Lung (tissue), 12 donors: ENCODE data around the gene HACD1. TPM values are rescaled to one million over a fixed set of nuclear protein-coding genes. Genes with fewer than 3 reads are reported as not detected.
"Not testable (repeated sequence)": the region's sequence is repeated elsewhere in the genome, so short reads cannot be mapped to it uniquely, and the experiment has no call there.

Experiments
- ATAC-seq: fragments of 200-7000 bp; cut with Tn5 transposase; one replicate; pipeline ENCODE4 v1.9.1; 2020; ENCODE audit warnings: moderate number of reproducible peaks; ENCODE audit not compliant: insufficient read depth, low FRiP score
- DNase-seq, 3 donors: peaks; one replicate each; pipeline ENCODE4 v3.0.0-alpha.2; 2013 to 2017
- H3K27ac ChIP-seq, 2 donors: one replicate each; pipeline ENCODE4 v1.5.1; 2013; ENCODE audit warnings: mild to moderate bottlenecking in 2 of 2, moderate library complexity in 2 of 2, control low read depth in 1 of 2, inconsistent platforms in 1 of 2, low read depth in 1 of 2, low read length in 1 of 2
- H3K27me3 ChIP-seq, 3 donors: one replicate each; pipeline ENCODE4 v1.5.1; 2013; ENCODE audit warnings: low read length in 2 of 3; ENCODE audit not compliant: control insufficient read depth in 3 of 3, insufficient read depth in 3 of 3
- H3K36me3 ChIP-seq, 4 donors: one replicate each; pipeline ENCODE4 v1.5.1; 2013; ENCODE audit warnings: low read length in 4 of 4, mild to moderate bottlenecking in 1 of 4, moderate library complexity in 1 of 4; ENCODE audit not compliant: control insufficient read depth in 4 of 4, insufficient read depth in 4 of 4
- H3K4me1 ChIP-seq, 5 donors: one replicate each; pipeline ENCODE4 v1.5.1; 2013; ENCODE audit warnings: low read length in 5 of 5, mild to moderate bottlenecking in 2 of 5, moderate library complexity in 1 of 5; ENCODE audit not compliant: control insufficient read depth in 5 of 5, insufficient read depth in 5 of 5
- H3K4me3 ChIP-seq: one replicate; pipeline ENCODE4 v1.5.1; 2013; ENCODE audit warnings: mild to moderate bottlenecking, control low read depth, moderate library complexity
- H3K9ac ChIP-seq, 2 donors: one replicate each; pipeline ENCODE4 v1.5.1; 2013; ENCODE audit warnings: low read length in 2 of 2, control low read depth in 1 of 2; ENCODE audit not compliant: insufficient read depth in 1 of 2
- H3K9me3 ChIP-seq, 4 donors: one replicate each; pipeline ENCODE4 v1.5.1; 2013; ENCODE audit warnings: low read length in 3 of 4, mild to moderate bottlenecking in 1 of 4, moderate library complexity in 1 of 4; ENCODE audit not compliant: control insufficient read depth in 4 of 4, insufficient read depth in 3 of 4
- WGBS, 2 donors: extraction: QIAGEN DNeasy Blood & Tissue Kit; methylation state at CpG; one replicate each; pipeline ENCODE4 v1.1.7; 2013; 5-methylcytosine and 5-hydroxymethylcytosine counted together
- polyA plus RNA-seq, 2 donors: library from polyadenylated mRNA; stranded (reverse); fragments of 200-250 nt; gene quantifications; one replicate each; pipeline ENCODE4 v1.2.1, GENCODE V29; 2013
- total RNA-seq, 2 donors: library from RNA; depleted of rRNA in 1 of 2; stranded (reverse); fragments of >200 nt in 1 of 2; gene quantifications; one replicate each; pipeline ENCODE4 v1.2.1, GENCODE V29; 2014 to 2021
- TF ChIP-seq, protein P1 (sequence below): IDR thresholded peaks from 2 replicates; pipeline ENCODE4 v1.5.1; 2012; ENCODE audit warnings: mild to moderate bottlenecking; ENCODE audit errors: control extremely low read depth, extremely low read depth
- donor health status: control.
- donor health status: control.
- donor health status: Bipolar disorder and iron deficiency.
- donor health status: healthy.
- donor health status: DM: yes; HTN: yes; CAD: no.

Gene HACD1
- total and polyA plus RNA-seq, 4 donors, result 11.5 to 49.2 (median 24.3) TPM

DNA sequence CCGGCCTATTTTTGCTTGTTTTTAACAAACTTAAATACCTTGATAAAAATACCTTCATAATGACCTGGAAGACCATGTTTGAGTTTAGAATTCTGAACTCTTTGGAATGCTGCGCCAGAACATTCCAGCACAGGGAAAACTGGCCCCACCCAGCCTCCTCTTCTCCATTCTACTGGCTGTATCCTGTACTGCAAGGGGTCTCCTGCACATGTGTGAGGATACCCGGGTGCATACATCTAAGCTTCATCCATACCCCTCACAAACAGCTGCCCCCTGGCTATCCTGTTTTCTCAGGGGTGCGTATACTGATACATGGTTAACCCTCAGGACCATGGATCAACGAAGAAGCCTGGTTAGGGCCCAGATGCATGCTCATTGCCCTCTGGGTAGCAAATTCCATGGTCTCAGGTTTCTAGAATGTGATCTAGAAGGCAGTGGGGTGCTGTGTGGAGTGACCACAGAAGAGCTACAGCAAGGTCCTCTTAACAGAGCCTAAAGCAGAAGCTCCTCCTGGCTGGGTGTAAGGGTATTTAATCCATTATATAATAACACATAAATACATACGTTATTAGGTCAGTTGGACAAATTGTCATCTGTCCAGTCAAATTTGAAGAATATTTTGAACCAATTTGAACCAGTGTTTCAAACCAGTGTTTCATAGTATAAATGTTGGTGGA lies 26.1 kb downstream of the HACD1 start:
- no peak overlapping the region for H3K27ac ChIP-seq
- ATAC-seq (no peak), DNase-seq (no peak)
- H3K4me3 ChIP-seq, result no peak overlapping the region
- no peaks in the 10 kb centered on the region for H3K27me3 ChIP-seq
- H3K4me1 ChIP-seq, result peaks cover 0 to 4% (median 0%) of the 10 kb centered on the region in 5 donors
- H3K9me3 ChIP-seq, result no peaks in the 10 kb centered on the region
- WGBS, 2 donors, result 87 to 95% methylated on average over 6 of the region's 6 CpGs
- no peak overlapping the region for H3K9ac ChIP-seq
- peaks cover 0 to 5% (median under 1%) of the 10 kb centered on the region in 4 donors for H3K36me3 ChIP-seq
- TF ChIP-seq, protein P1, sequence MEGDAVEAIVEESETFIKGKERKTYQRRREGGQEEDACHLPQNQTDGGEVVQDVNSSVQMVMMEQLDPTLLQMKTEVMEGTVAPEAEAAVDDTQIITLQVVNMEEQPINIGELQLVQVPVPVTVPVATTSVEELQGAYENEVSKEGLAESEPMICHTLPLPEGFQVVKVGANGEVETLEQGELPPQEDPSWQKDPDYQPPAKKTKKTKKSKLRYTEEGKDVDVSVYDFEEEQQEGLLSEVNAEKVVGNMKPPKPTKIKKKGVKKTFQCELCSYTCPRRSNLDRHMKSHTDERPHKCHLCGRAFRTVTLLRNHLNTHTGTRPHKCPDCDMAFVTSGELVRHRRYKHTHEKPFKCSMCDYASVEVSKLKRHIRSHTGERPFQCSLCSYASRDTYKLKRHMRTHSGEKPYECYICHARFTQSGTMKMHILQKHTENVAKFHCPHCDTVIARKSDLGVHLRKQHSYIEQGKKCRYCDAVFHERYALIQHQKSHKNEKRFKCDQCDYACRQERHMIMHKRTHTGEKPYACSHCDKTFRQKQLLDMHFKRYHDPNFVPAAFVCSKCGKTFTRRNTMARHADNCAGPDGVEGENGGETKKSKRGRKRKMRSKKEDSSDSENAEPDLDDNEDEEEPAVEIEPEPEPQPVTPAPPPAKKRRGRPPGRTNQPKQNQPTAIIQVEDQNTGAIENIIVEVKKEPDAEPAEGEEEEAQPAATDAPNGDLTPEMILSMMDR, result no peak

DNA sequence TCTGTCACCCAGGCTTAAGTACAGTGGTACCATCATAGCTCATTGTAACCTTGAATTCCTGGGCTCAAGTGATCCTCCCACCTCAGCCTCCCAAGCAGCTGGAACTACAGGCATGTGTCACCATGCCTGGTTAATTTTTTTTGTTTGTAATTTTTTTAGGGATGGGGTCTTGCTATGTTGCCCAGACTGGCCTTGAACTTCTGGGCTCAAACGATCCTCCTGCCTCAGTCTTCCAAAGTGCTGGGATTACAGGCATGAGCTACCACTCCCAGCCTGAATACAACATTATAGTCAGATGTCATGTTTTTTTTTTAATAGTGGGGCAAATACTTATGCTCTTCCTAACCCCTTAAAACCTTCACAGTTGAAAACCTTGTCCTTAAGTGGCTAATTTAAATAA lies 27.9 kb downstream of the HACD1 start:
- not testable (repeated sequence) for DNase-seq, H3K9me3 ChIP-seq, H3K27me3 ChIP-seq, H3K4me1 ChIP-seq, H3K9ac ChIP-seq, H3K27ac ChIP-seq, H3K36me3 ChIP-seq, ATAC-seq, H3K4me3 ChIP-seq
- WGBS, 2 donors, result 85 to 89% methylated on average over 1 of the region's 1 CpG

DNA sequence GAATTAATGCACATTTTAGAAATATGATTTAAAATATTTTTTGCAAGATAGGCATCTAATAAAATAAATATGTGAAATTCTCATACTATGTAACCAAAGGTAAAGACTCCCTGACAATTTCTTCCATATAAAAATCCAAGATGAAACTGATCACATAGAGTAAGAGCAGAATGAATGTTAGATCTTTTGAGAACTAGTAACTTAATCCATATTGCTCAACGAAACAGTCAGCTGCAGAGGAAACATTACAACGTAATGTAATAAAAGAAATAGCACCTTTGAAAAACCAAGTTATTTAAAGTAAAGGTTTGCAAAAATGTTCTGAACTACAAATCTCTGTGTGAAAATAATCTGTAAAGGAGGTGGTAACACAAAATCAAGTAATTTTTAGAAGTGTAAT lies 28.8 kb downstream of the HACD1 start:
- no peak for DNase-seq
- Histone ChIP-seq H3K9me3 (no peaks in the 10 kb centered on the region), H3K36me3 (peaks cover 0 to 2% (median 0%) of the 10 kb centered on the region in 4 donors), H3K9ac (no peak overlapping the region), H3K4me3 (no peak overlapping the region), H3K27me3 (no peaks in the 10 kb centered on the region), H3K27ac (no peak overlapping the region), H3K4me1 (peaks cover 0 to 4% (median 0%) of the 10 kb centered on the region in 5 donors)
- 38 to 76% methylated on average over 2 of the region's 2 CpGs for WGBS, 2 donors
- TF ChIP-seq, protein P1, result no peak
- ATAC-seq, result no peak

DNA sequence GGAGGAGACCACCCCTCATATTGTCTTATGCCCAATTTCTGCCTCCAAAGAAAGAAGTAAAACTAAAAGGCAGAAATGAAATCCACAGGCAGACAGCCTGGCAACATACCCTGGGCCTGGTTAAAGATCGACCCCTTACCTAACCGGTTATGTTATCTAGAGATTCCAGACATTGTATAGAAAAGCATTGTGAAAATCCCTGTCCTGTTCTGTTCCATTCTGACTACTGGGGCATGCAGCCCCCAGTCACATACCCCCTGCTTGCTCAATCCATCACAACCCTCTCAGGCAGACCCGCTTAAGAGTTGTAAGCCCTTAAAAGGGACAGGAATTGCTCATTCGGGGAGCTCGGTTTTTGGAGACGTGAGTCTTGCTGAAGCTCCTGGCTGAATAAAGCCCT lies 29.9 kb downstream of the HACD1 start:
- H3K4me1 ChIP-seq, H3K9ac ChIP-seq, H3K9me3 ChIP-seq, H3K36me3 ChIP-seq, DNase-seq, H3K27ac ChIP-seq, H3K4me3 ChIP-seq, ATAC-seq, H3K27me3 ChIP-seq: not testable (repeated sequence)
- WGBS, 2 donors, result 60 to 70% methylated on average over 6 of the region's 6 CpGs
